ENCODE results near the gene RPS27. TPM values are rescaled to one million over a fixed set of nuclear protein-coding genes. Genes with fewer than 3 reads are reported as not detected.

The RPS27 gene
- total RNA-seq, 2 experiments from 2014 or later, result 2,833 to 5,738 TPM

DNA sequence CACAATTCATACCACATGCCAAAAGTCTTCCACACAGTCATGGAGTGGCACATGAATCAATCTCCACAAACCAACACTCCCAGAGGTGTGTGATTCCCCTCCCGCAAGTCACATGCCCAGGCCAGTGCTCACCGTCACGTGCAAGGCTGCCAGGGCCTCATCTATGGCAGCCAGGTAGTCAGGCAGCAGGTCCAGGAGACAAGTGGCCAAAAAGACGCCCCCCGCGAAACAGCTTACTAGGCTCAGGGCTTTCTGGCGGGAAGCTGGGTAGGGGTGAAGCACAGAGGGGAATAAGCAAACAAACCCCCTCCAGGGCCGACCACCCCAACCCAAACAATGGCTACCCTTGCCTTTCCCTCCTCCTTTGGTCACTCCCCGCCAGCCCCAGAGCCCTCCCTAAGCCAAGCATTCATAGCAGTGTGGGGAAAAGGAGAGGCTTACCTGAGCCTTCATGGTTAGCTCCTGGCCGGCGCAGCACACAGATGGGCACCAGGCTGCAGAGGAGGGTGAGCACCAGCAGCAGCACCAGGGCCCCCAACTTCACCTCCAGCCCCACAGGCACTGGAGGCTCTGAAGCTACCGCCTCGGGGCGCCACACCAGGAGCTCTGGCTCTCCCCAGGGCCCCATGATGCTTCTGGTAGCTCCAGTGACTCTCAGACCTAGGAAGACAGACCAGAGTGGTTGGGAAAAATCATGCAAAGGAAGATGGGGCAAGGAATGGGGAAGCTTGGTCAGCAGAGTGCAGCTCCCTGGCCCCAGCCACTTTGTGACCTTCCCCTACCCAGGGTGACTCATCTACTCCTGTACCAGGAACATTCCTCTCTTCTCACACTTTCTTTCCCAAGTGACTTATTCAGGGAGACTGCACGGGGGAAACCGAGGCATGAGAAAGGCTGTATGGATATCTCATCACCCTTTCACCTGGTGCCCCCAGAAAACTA, 28.2 kb upstream of the RPS27 start:
- POLR2A ChIA-PET, result interaction anchor here (1.1 to 2.6 kb wide), 7 partner anchors 12 to 41 kb away, joined by 3 to 24 read pairs (median 5); partner anchors contain the start of genes GATAD2B, JTB and RAB13
- BruUV-seq (replicated peaks), result no TSS peak
- H2AFZ ChIP-seq (ENCODE audit: low read length), result peak overlapping the region; percentile 34; the same call in 1 of the 2 replicates
- DNase-seq (ENCODE audit: low spot score), result no peak
- intact Hi-C loops (cut with micrococcal nuclease; ENCODE audit: unreplicated experiment), result loop anchor here (1.0 kb wide), 1 partner anchor 39 kb away; no protein-coding TSS in a partner anchor
- CTCF ChIA-PET (ENCODE audit: unreplicated experiment), result no interaction called here
- H3K27ac ChIP-seq (ENCODE audit: low read depth, low read length, poor library complexity, severe bottlenecking), result peak overlapping the region; percentile 63
- peaks cover 20% of the 10 kb centered on the region for H3K36me3 ChIP-seq (ENCODE audit: insufficient read depth, low read length)
- TF ChIP-seq CTCF (conservative IDR thresholded peaks at IDR 0.05; ENCODE audit: low read length) (peak; percentile 34; the same call in 1 of the 2 replicates), EZH2phosphoT487 (IDR thresholded peaks at IDR 0.05; ENCODE audit: borderline replicate concordance, low read depth, low read length) (no peak)
- peak overlapping the region; percentile 99 for H3K4me2 ChIP-seq (ENCODE audit: low read length)
- peak overlapping the region; percentile 85 for H3K4me3 ChIP-seq (ENCODE audit: low read depth, low read length, poor library complexity, severe bottlenecking)
- H3K9me3 ChIP-seq (ENCODE audit: low read length), result no peaks in the 10 kb centered on the region
- H3K79me2 ChIP-seq (ENCODE audit: insufficient read depth, low read depth, low read length), result peaks cover 46% of the 10 kb centered on the region
- peaks cover 42% of the 10 kb centered on the region for H3K4me1 ChIP-seq (ENCODE audit: insufficient read depth, low read length, poor library complexity, severe bottlenecking)
- H3K9me2 ChIP-seq (ENCODE audit: insufficient read depth, low read length), result no peaks in the 10 kb centered on the region
- H4K20me1 ChIP-seq (ENCODE audit: insufficient read depth, low read length), result no peaks in the 10 kb centered on the region

- Histone ChIP-seq H3K27ac (ENCODE audit: low read depth, low read length, poor library complexity, severe bottlenecking) (peak within 1 kb of the TSS; percentile 63), H4K20me1 (ENCODE audit: insufficient read depth, low read length) (no peaks in the 10 kb centered on the region), H3K9me3 (ENCODE audit: low read length) (no peaks in the 10 kb centered on the region), H3K36me3 (ENCODE audit: insufficient read depth, low read length) (peaks cover 20% of the 10 kb centered on the region), H3K9me2 (ENCODE audit: insufficient read depth, low read length) (no peaks in the 10 kb centered on the region), H3K79me2 (ENCODE audit: insufficient read depth, low read depth, low read length) (peaks cover 39% of the 10 kb centered on the region), H3K4me1 (ENCODE audit: insufficient read depth, low read length, poor library complexity, severe bottlenecking) (peaks cover 47% of the 10 kb centered on the region), H3K4me3 (ENCODE audit: low read depth, low read length, poor library complexity, severe bottlenecking) (peak within 1 kb of the TSS; percentile 85), H3K4me2 (ENCODE audit: low read length) (peak within 1 kb of the TSS; percentile 99), H2AFZ (ENCODE audit: low read length) (peak within 1 kb of the TSS; percentile 34)
- BruUV-seq (replicated peaks), result no TSS peak
- TF ChIP-seq CTCF (conservative IDR thresholded peaks at IDR 0.05; ENCODE audit: low read length) (no peak), EZH2phosphoT487 (IDR thresholded peaks at IDR 0.05; ENCODE audit: borderline replicate concordance, low read depth, low read length) (no peak)
- peak; percentile 94 for DNase-seq (ENCODE audit: low spot score)
- intact Hi-C loops (cut with micrococcal nuclease; ENCODE audit: unreplicated experiment), result loop anchor here (1.0 kb wide), 1 partner anchor 40 kb away; no protein-coding TSS in a partner anchor
- CTCF ChIA-PET (ENCODE audit: unreplicated experiment), result interaction anchor here (0.6 to 0.9 kb wide), 3 partner anchors 12 to 19 kb away, joined by 3 to 4 read pairs (median 4); partner anchors contain the start of gene JTB
- POLR2A ChIA-PET, result interaction anchor here (1.1 to 2.6 kb wide), 8 partner anchors 12 to 42 kb away, joined by 3 to 24 read pairs (median 5); partner anchors contain the start of genes GATAD2B, JTB, RAB13 and RPS27
These were observed 27.3 kb upstream of the RPS27 start, which contains the start of gene SLC39A1 for GRCh38 chr1:153963030-153963849. Gene SLC39A1 (minus strand): TSS chr1:153963537. CDS start chr1:153962715, 822 bp downstream.

All from OCI-LY7 (cell line).